Panc1 (cell line): ENCODE measurements around the gene FGFR1OP2. TPM values are rescaled to one million over a fixed set of nuclear protein-coding genes. Genes with fewer than 3 reads are reported as not detected.
A peak's percentile ranks its signal among the peaks of the same experiment; 100 is the strongest.

Source experiments
- ATAC-seq: fragments of 200-7000 bp; cut with Tn5 transposase; 2 replicates; pipeline ENCODE4 v1.9.1; 2020; ENCODE audit warnings: mild to moderate bottlenecking, moderate library complexity
- BruUV-seq: library from RNA; stranded (reverse); fragments of 400-500 nt; replicated peaks from 2 replicates; lab custom pipeline; 2021; lab: Mats Ljungman, UMichigan
- CTCF ChIA-PET: fragments of 300-600 bp; sonication (Branson Sonifier 250); formaldehyde crosslinking; loops from one replicate; lab custom pipeline; 2022; ENCODE audit warnings: antibody characterized with exemption; lab: Charles Lee
- POLR2A ChIA-PET: fragments of 300-600 bp; sonication (Branson Sonifier 250); formaldehyde crosslinking; loops from one replicate; lab custom pipeline; 2022; ENCODE audit warnings: antibody characterized with exemption; lab: Charles Lee
- DNase-seq: peaks from one replicate; pipeline ENCODE4 v3.0.0-alpha.2; 2010; ENCODE audit warnings: low read depth, low spot score
- H3K27ac ChIP-seq: 2 replicates; pipeline ENCODE4 v1.5.1; 2011; ENCODE audit warnings: mild to moderate bottlenecking, low read length, inconsistent platforms
- H3K27me3 ChIP-seq: fragments of 200-500 bp; sonication (Bioruptor generic); 2 replicates; pipeline ENCODE4 v1.6.0; 2014; ENCODE audit warnings: low read length, inconsistent platforms; ENCODE audit not compliant: control insufficient read depth, insufficient read depth
- H3K36me3 ChIP-seq: fragments of 200-500 bp; sonication (Bioruptor generic); 2 replicates; pipeline ENCODE4 v1.5.1; 2014; ENCODE audit warnings: inconsistent platforms, mild to moderate bottlenecking, low read length, moderate library complexity; ENCODE audit not compliant: control insufficient read depth, insufficient read depth
- H3K4me1 ChIP-seq: 2 replicates; pipeline ENCODE4 v1.5.1; 2011; ENCODE audit warnings: inconsistent platforms, mild to moderate bottlenecking, low read length, moderate library complexity; ENCODE audit not compliant: control insufficient read depth, insufficient read depth
- H3K4me3 ChIP-seq, 2 experiments: 2 replicates each; pipeline ENCODE4 v1.5.1; 2011 to 2012; ENCODE audit warnings: low read depth in 2 of 2, low read length in 2 of 2, mild to moderate bottlenecking in 2 of 2, inconsistent platforms in 1 of 2, moderate library complexity in 1 of 2
- H3K9me3 ChIP-seq: fragments of 200-500 bp; sonication (Bioruptor generic); 2 replicates; pipeline ENCODE4 v1.5.1; 2014; ENCODE audit warnings: low read depth, mild to moderate bottlenecking, inconsistent platforms, low read length, moderate library complexity; ENCODE audit not compliant: control insufficient read depth, insufficient read depth
- POLR2AphosphoS5 ChIP-seq: IDR thresholded peaks from 2 replicates; pipeline ENCODE4 v1.6.1; 2012; ENCODE audit warnings: mild to moderate bottlenecking, low read depth, low read length, moderate library complexity
- SIN3A ChIP-seq: IDR thresholded peaks from 2 replicates; pipeline ENCODE4 v1.6.1; 2012; ENCODE audit warnings: low read depth, mild to moderate bottlenecking, low read length, moderate library complexity, borderline replicate concordance; ENCODE audit not compliant: insufficient read depth
- TCF7L2 ChIP-seq: IDR thresholded peaks from 2 replicates; pipeline ENCODE4 v1.6.1; 2011; ENCODE audit warnings: mild to moderate bottlenecking, low read depth, low read length, inconsistent platforms
- in situ Hi-C: cut with HindIII; loops from 2 replicates; pipeline ENCODE4 v1.10.0; 2016; ENCODE audit warnings: low sequenced_read_pairs, low pct_unique_long_range_greater_than_20kb
- intact Hi-C: fragments of 100-400 bp; cut with micrococcal nuclease; formaldehyde crosslinking; loops from one replicate; pipeline ENCODE4 v1.10.0; 2022; ENCODE audit not compliant: unreplicated experiment
- total RNA-seq: library from RNA; stranded (reverse); gene quantifications from one replicate; pipeline ENCODE4 v1.2.1, GENCODE V29; 2021; ENCODE audit not compliant: unreplicated experiment
- TF ChIP-seq, protein P1 (sequence below), 2 experiments: IDR thresholded peaks; 2 replicates each; pipeline ENCODE4 v1.6.1; 2011 to 2012; ENCODE audit warnings: low read depth in 2 of 2, control low read depth in 1 of 2, low read length in 1 of 2, mild to moderate bottlenecking in 1 of 2, moderate library complexity in 1 of 2; ENCODE audit not compliant: insufficient read depth in 1 of 2
- TF ChIP-seq, protein P2 (sequence below): fragments of 450-650 bp; IDR thresholded peaks from 2 replicates; pipeline ENCODE4 v1.5.1; 2017; ENCODE audit warnings: mild to moderate bottlenecking

The FGFR1OP2 gene
- total RNA-seq, 1 experiment from 2014 or later = 60.1 TPM

DNA sequence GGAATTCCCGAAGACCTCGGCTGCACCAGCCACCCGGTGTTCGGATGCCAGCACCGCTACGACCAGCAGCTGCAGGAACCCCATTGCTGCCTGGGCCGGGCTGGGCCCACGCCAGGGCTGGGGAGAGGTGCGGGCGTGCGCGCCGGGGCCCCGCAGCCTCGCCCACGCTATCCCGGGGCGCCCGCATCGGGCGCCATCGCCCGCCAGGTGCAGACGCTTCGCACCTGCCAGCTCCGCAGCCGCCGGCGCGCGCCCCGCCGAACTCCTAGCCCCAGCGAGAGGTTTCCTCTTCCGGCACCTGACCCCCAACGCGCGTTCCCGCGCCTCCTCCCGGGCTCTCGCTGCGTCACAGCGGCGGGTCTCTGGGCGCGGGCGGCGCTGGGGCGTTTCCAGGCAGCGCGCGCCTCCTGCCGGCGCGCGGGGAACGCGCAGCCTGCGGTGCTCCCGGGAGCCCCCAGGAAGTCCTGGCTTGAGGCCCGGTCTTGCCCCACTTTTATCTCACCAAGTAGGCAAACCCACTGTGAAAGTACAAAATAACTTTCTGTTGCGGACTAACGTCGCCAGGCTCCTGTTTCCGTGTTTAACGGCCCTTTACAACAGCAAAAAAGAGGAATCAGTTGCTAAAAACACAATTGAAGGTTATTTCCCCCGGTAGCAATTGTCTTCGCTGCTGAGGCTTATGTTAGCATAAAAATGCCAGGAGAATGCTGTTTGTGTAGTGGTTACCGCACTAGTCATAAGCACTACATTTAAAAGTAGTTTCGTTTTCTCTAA lies 76.0 kb downstream of the FGFR1OP2 start, which contains the start of gene TM7SF3:
TM7SF3 (minus strand) TSS at position 300 of the 774 bp plus-strand sequence; CDS start at position 84, 216 bp downstream.
- peak; percentile 98 for ATAC-seq
- POLR2A ChIA-PET = interaction anchor here (0.7 kb wide), 2 partner anchors 8 to 162 kb away, joined by 3 to 8 read pairs; partner anchors contain the start of gene MED21
- in situ Hi-C loops = no loop called here

DNA sequence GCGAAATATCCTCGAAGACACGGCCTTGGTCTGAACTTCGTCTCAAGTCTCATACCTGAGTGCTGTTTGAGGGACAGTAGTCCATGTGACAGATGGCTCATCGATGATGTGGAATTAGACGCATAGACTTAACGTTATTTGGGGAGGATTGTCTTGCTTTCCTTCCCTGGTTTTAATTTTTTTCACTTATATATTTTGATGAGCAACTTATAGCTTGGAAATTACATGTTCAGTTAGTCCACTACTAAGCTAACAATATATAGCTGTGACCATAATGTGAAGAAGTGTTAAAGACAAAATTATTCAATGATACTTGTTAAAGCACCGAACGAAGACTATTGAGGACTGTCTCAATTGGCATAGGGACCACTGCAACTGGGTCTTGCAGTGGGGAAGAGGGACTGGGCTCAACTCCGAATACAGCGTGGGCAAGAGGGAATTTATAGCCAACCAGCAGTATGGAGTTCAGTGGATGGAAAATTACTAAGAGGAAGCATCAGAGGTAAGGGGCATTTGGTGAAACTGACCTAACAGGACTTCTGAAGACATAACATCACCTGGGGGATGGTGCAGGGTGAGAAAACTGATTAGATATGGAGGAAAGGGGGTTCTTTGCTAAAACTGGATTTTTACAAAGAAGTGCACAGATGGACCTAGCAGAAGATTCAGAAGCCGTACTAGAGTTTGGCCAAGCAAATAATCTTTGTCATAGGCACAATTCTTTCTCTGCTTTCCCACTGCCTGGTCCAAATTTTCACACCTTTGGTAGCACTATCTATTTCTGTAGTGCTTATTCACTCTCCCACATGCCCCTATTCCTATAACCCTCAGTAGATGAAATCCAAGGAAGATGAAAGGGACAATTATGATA lies 76.8 kb downstream of the FGFR1OP2 start:
- Histone ChIP-seq H3K9me3 (no peaks in the 10 kb centered on the region), H3K36me3 (no peaks in the 10 kb centered on the region), H3K27ac (peak overlapping the region; percentile 88), H3K27me3 (no peaks in the 10 kb centered on the region), H3K4me3 (peak overlapping the region; percentile 81 to 96), H3K4me1 (peaks cover 25% of the 10 kb centered on the region)
- POLR2A ChIA-PET = interaction anchor here (0.5 to 1.0 kb wide), 3 partner anchors 162 to 291 kb away, joined by 3 to 4 read pairs (median 3); no protein-coding TSS in a partner anchor
- TF ChIP-seq, protein P1, sequence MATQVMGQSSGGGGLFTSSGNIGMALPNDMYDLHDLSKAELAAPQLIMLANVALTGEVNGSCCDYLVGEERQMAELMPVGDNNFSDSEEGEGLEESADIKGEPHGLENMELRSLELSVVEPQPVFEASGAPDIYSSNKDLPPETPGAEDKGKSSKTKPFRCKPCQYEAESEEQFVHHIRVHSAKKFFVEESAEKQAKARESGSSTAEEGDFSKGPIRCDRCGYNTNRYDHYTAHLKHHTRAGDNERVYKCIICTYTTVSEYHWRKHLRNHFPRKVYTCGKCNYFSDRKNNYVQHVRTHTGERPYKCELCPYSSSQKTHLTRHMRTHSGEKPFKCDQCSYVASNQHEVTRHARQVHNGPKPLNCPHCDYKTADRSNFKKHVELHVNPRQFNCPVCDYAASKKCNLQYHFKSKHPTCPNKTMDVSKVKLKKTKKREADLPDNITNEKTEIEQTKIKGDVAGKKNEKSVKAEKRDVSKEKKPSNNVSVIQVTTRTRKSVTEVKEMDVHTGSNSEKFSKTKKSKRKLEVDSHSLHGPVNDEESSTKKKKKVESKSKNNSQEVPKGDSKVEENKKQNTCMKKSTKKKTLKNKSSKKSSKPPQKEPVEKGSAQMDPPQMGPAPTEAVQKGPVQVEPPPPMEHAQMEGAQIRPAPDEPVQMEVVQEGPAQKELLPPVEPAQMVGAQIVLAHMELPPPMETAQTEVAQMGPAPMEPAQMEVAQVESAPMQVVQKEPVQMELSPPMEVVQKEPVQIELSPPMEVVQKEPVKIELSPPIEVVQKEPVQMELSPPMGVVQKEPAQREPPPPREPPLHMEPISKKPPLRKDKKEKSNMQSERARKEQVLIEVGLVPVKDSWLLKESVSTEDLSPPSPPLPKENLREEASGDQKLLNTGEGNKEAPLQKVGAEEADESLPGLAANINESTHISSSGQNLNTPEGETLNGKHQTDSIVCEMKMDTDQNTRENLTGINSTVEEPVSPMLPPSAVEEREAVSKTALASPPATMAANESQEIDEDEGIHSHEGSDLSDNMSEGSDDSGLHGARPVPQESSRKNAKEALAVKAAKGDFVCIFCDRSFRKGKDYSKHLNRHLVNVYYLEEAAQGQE (IDR thresholded peaks at IDR 0.05; ENCODE audit: insufficient read depth in 1 of 2, low read depth in 2 of 2, low read length in 1 of 2) = no peak
- no peak for TF ChIP-seq SIN3A
- no peak for TF ChIP-seq POLR2AphosphoS5
- TF ChIP-seq, protein P2, sequence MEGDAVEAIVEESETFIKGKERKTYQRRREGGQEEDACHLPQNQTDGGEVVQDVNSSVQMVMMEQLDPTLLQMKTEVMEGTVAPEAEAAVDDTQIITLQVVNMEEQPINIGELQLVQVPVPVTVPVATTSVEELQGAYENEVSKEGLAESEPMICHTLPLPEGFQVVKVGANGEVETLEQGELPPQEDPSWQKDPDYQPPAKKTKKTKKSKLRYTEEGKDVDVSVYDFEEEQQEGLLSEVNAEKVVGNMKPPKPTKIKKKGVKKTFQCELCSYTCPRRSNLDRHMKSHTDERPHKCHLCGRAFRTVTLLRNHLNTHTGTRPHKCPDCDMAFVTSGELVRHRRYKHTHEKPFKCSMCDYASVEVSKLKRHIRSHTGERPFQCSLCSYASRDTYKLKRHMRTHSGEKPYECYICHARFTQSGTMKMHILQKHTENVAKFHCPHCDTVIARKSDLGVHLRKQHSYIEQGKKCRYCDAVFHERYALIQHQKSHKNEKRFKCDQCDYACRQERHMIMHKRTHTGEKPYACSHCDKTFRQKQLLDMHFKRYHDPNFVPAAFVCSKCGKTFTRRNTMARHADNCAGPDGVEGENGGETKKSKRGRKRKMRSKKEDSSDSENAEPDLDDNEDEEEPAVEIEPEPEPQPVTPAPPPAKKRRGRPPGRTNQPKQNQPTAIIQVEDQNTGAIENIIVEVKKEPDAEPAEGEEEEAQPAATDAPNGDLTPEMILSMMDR = no peak
- DNase-seq = no peak
- intact Hi-C loops = loop anchor here (5.0 to 10.0 kb wide), 4 partner anchors 78 to 292 kb away; partner anchors contain the start of genes FGFR1OP2 and INTS13
- ATAC-seq = peak; percentile 29
- CTCF ChIA-PET = interaction anchor here (0.5 to 1.9 kb wide), 10 partner anchors 13 to 829 kb away, joined by 3 to 42 read pairs (median 5); partner anchors contain the start of gene STK38L
- BruUV-seq = no TSS peak
- in situ Hi-C loops = no loop called here

More for the DNA sequence above, 76.0 kb downstream of the FGFR1OP2 start, which contains the start of gene TM7SF3:
- CTCF ChIA-PET = interaction anchor here (0.6 to 1.9 kb wide), 4 partner anchors 9 to 292 kb away, joined by 3 to 42 read pairs (median 4); partner anchors contain the start of gene MED21
- Histone ChIP-seq H3K4me1 (peaks cover 25% of the 10 kb centered on the region), H3K27me3 (no peaks in the 10 kb centered on the region), H3K27ac (peak within 1 kb of the TSS; percentile 88), H3K36me3 (no peaks in the 10 kb centered on the region), H3K9me3 (no peaks in the 10 kb centered on the region), H3K4me3 (peak within 1 kb of the TSS; percentile 81 to 96)
- peak; percentile 74 for DNase-seq
- BruUV-seq = no TSS peak
- TF ChIP-seq TCF7L2 (peak; percentile 62; the same call in 1 of the 2 replicates), SIN3A (0 out of 2 replicates have a peak, but pooled peaks have one; percentile 78), POLR2AphosphoS5 (peak; percentile 76; the same call in 1 of the 2 replicates)
- TF ChIP-seq, protein P2 = peak; percentile 100
- TF ChIP-seq, protein P1 (IDR thresholded peaks at IDR 0.05; ENCODE audit: insufficient read depth in 1 of 2, low read depth in 2 of 2, low read length in 1 of 2) = no peak
- intact Hi-C loops = loop anchor here (5.0 to 10.0 kb wide), 3 partner anchors 77 to 162 kb away; partner anchors contain the start of genes FGFR1OP2 and INTS13
